DOHH2 (cell line): Measurements from ENCODE around the gene RNF213.

Experiments used
- EZH2phosphoT487 ChIP-seq: fragments of 200-600 bp; sonication (generic); IDR thresholded peaks from 2 replicates; pipeline ENCODE4 v1.6.1; 2017; ENCODE audit warnings: borderline replicate concordance, mild to moderate bottlenecking, antibody characterized with exemption, low read length, moderate library complexity, mixed read lengths
- TF ChIP-seq, protein P1 (sequence below): fragments of 200-600 bp; sonication (generic); IDR thresholded peaks from one replicate; pipeline ENCODE4 v1.5.1; 2014; ENCODE audit warnings: antibody characterized with exemption, mild to moderate bottlenecking, low read depth, low read length; ENCODE audit not compliant: poor library complexity, severe bottlenecking

- TF ChIP-seq, protein P1, sequence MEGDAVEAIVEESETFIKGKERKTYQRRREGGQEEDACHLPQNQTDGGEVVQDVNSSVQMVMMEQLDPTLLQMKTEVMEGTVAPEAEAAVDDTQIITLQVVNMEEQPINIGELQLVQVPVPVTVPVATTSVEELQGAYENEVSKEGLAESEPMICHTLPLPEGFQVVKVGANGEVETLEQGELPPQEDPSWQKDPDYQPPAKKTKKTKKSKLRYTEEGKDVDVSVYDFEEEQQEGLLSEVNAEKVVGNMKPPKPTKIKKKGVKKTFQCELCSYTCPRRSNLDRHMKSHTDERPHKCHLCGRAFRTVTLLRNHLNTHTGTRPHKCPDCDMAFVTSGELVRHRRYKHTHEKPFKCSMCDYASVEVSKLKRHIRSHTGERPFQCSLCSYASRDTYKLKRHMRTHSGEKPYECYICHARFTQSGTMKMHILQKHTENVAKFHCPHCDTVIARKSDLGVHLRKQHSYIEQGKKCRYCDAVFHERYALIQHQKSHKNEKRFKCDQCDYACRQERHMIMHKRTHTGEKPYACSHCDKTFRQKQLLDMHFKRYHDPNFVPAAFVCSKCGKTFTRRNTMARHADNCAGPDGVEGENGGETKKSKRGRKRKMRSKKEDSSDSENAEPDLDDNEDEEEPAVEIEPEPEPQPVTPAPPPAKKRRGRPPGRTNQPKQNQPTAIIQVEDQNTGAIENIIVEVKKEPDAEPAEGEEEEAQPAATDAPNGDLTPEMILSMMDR: peak; percentile 51
- TF ChIP-seq EZH2phosphoT487: no peak
Observed at GRCh38 chr17:80361495-80362220, 101.0 kb downstream of the RNF213 start.
